NCI-H2196 (cell line): ENCODE data around the gene TRAF7.

Experiments
- DNase-seq: peaks from one replicate; lab custom pipeline; 2025; ENCODE audit not compliant: unreplicated experiment; lab: John Stamatoyannopoulos, UW

TRAF7 gene

GRCh38 chr16:2147378-2147777 lies 8.2 kb upstream of the TRAF7 start:
- DNase-seq = no peak

DNA sequence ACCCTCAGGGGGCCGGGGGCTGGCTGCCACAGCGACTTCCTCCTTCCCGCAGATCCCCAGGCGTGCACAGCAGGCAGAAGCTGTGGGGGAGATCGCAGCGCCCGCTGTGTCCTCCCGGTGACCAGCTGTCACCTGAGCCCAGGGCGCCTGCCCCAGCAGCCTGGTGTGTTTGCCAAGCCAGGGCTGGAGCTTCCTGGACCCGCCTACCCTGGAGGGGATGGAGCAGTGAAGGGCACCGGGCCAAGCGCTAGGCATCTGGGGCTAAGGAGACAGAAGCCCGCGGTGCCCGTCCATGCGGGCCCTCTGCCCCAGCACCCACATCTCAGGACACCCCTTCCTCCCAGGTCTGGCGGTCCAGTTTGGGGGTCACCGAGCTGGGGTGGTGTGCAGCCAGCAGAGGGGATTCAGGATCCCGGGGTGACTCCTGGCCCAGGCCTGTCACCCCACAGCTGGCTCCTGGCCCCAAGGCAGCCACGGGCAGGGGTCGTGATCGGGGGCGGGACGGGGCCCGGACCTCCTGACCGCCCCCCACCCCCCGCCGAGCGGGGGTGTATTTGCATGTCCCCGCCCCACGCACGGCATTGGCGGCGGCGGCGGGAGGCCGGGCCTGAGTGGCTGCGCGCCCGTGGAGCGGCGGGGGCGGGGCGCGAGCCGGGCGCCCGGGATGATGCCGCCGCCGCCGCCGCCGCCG lies 7.5 kb upstream of the TRAF7 start, which contains the start of gene RAB26:
TSS of gene RAB26 (plus strand) at position 645 of the 691 bp plus-strand sequence. CDS start 159 bp downstream, outside the sequence.
- peak; percentile 97 for DNase-seq

GRCh38 chr16:2148714-2149629 lies 6.6 kb upstream of the TRAF7 start:
- DNase-seq = peak; percentile 36

- no peak for DNase-seq
These were observed 5.8 kb upstream of the TRAF7 start for GRCh38 chr16:2149630-2150417.

DNA sequence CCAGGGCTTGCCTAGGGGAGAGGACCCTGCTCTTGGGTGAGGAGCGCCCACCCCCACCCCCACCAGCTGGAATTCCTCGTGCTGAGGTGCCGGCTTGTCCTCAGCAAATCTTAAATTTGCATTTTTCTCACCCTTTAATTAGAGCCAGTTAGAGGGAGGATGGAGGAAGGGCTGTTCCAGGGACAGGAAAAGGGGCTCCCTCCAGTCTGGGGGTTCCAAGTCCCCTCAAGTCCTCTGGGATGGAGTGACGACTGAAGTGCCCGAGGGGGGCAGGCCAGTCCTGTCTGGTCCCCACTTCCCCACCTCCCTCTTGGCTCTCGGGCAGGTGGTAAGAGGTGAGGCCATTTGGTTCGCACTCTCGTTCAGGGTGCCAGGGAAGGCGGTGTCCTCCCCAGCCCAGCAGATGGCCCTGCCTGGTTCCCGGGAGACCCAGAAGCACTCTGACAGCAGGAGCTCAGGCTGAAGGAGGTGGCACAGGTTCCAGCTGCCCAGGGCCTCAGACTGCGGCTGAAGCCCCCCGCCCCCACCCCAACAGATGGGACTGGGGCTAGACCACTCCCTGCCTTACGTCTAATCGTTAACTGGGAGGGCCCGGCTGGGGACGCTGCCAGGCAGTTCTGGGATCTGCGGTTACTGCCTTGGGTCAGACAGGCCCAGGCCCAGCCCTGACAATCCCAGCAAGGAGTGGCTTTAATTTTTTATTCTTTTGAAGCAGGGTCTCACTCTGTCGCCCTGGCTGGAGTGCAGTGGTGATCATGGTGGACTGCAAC lies 5.0 kb upstream of the TRAF7 start:
- peak; percentile 56 for DNase-seq

DNA sequence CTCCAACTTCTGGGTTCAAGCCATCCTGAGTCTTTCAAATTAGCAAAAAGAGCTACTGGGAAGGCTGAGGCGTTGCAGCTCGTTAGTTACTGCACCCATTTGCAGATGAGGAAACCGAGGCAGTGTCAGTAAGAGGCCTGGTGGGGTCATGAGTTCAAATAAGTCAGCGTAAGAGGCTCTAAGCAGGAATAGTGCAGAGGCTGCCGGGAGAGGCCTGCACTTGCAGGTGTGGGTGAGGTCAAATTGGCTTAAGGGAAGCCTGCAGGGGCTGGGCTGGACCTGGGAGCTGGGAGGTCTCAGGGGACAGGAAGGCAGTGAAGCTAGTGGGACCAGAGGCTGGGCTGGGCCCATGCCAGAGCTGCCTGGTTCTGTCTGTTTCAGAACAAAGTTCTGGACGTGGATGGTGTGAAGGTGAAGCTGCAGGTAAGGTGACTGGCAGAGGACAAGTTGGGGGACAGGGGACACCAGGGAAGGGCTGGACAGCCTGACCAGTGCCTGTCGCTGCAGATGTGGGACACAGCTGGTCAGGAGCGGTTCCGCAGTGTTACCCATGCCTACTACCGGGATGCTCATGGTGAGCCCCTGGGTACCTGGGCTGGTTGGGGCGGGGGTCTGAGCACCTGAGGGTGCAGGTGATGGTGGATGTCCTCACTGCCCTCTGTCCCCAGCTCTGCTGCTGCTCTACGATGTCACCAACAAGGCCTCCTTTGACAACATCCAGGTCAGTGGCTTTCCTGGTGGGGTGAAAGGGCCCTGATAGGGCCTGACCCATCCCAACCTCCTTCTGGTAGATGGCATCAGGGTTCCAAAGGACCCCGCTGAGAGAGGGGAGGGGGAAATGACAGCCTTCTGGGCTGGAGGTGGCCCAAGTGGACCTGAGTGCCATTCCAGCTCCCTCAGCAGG lies 4.1 kb upstream of the TRAF7 start:
- no peak for DNase-seq

- DNase-seq = no peak
These were observed 2.7 kb upstream of the TRAF7 start for GRCh38 chr16:2152695-2153506.

DNA sequence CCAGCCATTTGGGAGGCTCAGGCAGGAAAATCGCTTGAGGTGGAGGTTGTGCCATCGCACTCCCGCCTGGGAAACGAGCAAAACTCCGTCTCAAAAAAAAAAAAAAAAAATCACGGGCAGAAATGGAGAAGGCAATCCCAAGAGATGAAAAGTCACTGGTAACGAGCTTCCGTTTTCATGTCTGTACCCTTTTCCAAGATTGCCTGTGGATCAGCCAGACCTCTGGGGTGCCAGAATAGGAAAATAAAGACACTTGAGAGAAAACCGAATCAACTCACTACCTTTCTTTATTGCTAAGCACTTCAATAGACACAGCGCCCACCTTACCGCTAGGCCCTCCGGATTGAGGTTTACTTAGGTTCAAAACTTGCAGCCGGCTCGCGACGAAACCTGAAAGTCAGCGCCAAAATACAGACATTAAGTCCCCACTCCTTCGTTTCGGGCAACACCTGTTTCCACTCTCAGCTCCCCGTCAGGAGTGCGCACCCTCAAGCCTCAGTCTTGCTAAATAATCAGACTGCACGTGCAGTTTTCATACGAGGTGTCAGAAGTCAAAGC lies 970 bp upstream of the TRAF7 start:
- no peak for DNase-seq

DNA sequence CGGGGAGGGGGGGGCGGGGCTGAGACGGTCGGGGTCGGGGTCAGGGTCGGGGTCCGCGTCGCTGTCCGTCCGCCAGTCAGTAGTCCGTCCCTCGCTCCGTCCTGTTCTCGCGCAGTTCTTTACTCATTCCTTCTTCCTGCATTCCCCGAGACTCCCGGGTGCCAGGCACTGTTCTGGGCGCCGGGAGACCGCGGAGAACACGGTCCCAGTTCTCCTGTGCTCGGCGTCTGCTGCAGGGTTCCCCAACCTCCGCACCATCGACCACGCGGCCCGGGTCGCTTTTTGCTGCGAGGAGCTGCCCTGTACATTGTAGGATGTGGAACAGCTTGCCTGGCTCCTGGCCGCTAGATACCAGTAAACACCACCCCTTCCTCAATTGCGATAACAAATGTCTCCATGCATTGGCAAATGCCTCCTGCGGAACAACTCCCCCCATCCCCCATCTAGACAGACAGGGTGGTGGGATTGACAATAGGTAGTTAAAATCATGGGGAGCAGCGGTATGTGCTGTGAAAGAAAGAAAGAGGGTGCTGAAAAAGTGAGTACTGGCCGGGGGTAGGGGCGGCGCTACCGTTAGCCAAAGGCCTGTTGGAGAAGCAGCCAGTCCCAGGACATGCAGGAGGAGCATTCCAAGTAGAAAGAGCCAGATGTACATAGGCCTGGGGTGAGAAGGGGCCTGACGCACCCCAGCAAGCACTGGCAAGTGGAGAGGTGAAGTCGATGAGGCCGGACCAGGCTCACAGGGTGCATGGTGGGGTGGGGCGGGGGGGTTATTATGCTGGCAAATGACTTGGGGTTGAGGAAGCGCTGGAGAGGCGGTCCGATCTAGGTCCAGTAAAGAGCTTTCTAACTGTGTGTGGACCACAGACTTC lies 631 bp downstream of the TRAF7 start:
- DNase-seq = no peak

DNA sequence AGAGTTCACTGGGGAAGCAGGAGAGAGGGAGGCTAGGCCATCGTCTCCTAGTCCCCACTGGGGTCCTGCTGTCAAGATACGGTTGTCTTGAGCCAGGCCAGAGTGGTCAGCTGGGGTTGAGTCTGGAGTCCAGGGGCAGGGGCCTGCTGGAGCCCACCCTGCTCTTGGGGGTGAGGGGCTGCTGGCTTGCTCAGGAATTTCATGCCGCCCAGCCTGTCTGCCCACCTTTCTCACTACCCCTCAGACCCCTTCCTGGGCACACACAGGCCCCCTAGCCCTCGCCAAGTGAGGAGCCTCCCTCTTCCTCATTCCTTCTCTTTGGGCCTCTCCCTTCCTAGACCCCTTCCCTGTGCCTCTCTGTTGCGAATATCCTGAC lies 1.3 kb downstream of the TRAF7 start:
- DNase-seq = no peak

- DNase-seq = no peak
These were observed 2.1 kb downstream of the TRAF7 start for GRCh38 chr16:2157480-2158261.

DNA sequence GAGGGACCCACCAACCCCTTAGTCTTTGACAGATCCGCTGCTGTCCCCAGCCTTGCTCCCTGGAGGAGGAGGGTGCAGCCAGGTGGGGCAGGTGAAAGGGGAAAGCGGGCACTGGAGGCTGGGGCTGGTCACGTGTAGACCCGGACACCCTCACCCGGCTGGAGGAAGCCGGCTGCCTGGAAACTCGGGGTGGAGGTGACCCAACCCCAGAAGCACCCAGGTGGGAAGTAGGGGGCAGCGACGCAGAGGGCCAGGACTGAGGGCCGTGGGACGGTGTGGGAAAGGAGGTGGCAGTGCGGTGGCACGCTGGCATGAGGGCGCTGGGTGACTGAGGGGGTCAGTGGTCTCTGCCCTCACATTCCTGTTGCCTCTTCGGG lies 2.7 kb downstream of the TRAF7 start:
- no peak for DNase-seq

DNA sequence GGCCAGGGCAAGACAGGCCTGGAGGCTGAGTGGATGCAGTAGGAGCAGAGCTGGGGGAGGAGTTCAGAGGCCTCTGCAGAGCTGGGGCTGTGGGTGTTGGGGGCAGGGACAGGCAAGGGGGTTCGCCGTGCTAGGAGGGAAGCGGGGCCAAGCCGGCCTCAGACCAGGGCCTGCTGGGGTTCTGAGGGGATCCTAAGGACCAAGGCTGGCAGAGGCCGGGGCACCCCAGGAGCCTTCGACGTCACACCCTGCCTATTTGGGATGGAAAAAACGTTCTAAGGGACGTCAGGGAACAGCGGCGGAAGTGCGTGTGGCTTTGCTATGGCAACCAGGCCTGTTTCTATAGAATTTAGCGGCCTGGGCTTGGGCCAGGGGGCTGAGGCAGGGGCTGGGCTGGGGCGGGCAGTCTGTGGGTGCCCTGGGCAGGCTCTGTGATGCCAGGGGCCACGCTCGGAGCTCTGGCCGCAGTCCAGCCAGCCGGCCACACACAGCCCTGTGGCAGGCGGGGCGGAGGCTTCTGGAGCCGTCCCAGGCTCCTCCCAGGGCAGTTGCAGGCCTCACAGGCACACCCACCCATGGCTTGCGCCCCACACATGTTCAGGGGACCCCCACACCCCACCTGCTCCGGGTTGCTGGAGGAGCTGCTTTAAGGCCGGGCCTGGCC lies 3.7 kb downstream of the TRAF7 start:
- no peak for DNase-seq

DNA sequence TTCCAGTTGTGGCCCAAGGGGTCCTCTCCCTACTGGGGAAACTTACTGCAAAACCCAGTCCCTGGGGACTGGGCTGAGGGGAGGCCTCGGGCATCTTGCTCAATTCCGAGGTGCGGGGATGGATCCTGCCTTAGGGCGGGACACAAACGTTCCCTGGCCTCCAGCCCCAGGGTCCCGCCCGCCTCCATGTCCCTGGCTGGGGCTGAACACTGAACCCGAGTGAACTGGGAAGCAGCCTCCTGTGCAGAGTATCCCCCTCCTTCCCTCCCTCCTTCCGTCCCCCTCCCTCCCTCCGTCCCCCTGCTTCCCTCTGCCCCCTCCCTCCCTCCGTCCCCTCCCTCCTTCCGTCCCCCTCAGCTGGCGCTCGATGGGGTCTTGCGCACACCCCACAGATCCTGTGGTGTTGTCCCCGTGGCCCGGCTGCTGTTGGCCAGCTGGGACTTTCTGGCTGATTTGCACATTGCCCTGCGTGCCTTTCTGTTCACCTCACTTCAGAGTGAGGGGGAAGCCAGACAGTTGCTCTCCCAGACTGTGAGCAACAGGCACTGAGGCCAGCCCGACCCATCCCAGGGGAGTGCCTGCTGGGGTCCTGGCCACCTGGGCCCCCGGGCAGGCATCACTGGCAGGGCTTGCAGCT lies 5.5 kb downstream of the TRAF7 start:
- DNase-seq = no peak

- DNase-seq = no peak
These were observed 6.3 kb downstream of the TRAF7 start for GRCh38 chr16:2161911-2162310.

GRCh38 chr16:2162676-2163118 lies 7.1 kb downstream of the TRAF7 start:
- no peak for DNase-seq
